ENCODE measurements around the gene DERA.
"Not testable (repeated sequence)": the region's sequence is repeated elsewhere in the genome, so short reads cannot be mapped to it uniquely, and the experiment has no call there.

The DERA gene

DNA sequence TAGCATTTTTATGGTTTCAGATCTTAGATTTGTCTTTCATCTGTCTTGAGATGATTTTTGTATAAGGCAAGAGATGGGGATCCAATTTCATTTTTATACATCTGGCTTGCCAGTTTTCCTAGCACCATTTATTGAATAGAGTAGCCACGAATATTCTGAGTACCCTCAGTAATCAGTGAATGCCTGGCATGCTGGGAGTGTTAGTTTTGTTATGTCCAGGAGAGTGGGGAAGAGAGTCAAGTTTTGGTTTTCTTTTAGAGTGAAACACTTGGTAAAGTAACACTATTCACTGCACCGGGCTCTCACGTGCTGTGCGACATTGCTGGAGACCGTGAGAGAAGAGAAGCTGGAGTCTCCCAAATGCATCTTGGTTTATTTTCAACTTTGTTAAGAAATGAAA lies 31.3 kb downstream of the DERA start:
- Histone ChIP-seq H3K9me3 (no peaks in the 10 kb centered on the region), H3K4me3 (ENCODE audit: low read depth, low read length) (no peak overlapping the region), H3K36me3 (no peaks in the 10 kb centered on the region), H3K4me1 (no peaks in the 10 kb centered on the region), H3K27me3 (no peaks in the 10 kb centered on the region)
- DNase-seq = no peak
- TF ChIP-seq, protein P1, sequence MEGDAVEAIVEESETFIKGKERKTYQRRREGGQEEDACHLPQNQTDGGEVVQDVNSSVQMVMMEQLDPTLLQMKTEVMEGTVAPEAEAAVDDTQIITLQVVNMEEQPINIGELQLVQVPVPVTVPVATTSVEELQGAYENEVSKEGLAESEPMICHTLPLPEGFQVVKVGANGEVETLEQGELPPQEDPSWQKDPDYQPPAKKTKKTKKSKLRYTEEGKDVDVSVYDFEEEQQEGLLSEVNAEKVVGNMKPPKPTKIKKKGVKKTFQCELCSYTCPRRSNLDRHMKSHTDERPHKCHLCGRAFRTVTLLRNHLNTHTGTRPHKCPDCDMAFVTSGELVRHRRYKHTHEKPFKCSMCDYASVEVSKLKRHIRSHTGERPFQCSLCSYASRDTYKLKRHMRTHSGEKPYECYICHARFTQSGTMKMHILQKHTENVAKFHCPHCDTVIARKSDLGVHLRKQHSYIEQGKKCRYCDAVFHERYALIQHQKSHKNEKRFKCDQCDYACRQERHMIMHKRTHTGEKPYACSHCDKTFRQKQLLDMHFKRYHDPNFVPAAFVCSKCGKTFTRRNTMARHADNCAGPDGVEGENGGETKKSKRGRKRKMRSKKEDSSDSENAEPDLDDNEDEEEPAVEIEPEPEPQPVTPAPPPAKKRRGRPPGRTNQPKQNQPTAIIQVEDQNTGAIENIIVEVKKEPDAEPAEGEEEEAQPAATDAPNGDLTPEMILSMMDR (IDR thresholded peaks at IDR 0.05; ENCODE audit: low read depth, low read length) = no peak

DNA sequence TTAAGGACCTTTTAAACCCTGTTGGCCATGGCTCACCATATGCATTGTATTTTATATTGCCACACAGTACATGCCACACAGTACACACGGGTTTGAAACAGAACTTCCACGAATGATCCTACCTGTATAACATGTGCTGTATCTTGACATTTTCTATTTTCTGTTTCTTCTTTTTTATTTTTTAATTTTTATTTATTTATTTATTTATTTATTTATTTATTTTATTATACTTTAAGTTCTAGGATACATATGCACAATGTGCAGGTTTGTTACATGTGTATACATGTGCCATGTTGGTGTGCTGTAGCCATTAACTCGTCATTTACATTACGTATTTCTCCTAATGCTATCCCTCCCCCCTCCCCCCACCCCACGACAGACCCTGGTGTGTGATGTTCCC lies 32.4 kb downstream of the DERA start:
- not testable (repeated sequence) for H3K4me1 ChIP-seq; H3K9me3 ChIP-seq; H3K36me3 ChIP-seq; H3K27me3 ChIP-seq; H3K4me3 ChIP-seq (ENCODE audit: low read depth, low read length); DNase-seq

DNA sequence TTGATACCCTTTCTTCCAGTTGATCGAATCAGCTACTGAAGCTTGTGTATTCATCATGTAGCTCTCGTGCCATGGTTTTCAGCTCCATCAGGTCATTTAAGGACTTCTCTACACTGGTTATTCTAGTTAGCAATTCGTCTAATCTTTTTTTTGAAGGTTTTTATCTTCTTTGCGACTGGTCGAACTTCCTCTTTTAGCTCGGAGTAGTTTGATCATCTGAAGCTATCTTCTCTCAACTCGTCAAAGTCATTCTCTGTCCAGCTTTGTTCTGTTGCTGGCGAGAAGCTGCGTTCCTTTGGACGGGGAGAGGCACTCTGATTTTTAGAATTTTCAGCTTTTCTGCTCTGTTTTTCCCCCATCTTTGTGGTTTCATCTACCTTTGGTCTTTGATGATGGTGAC lies 37.3 kb downstream of the DERA start:
- not testable (repeated sequence) for H3K9me3 ChIP-seq; H3K4me1 ChIP-seq; H3K4me3 ChIP-seq (ENCODE audit: low read depth, low read length); H3K36me3 ChIP-seq; DNase-seq; H3K27me3 ChIP-seq

DNA sequence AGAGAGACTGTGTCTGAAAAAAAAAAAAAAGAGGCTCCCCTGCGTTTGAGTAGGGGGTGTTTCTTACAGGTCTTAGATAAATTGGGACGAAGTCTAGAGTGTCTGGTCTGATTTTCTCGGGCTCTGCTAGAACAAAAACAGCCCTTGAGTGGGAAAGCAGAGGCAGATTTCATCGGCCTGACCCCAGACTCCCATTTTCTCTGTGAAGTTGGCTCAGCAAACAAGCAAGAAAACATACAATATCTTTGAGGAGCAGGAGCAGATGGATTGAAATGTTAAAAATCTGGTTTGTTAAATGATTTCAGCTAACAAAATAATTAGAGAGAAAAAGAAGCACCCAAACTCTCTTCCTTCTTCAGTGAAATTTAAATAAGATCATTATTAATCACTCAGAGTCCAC lies 44.1 kb downstream of the DERA start:
- Histone ChIP-seq H3K36me3 (no peaks in the 10 kb centered on the region), H3K4me3 (ENCODE audit: low read depth, low read length) (no peak overlapping the region), H3K9me3 (no peaks in the 10 kb centered on the region), H3K4me1 (no peaks in the 10 kb centered on the region), H3K27me3 (no peaks in the 10 kb centered on the region)
- DNase-seq = no peak
- TF ChIP-seq, protein P1 (IDR thresholded peaks at IDR 0.05; ENCODE audit: low read depth, low read length) = no peak

DNA sequence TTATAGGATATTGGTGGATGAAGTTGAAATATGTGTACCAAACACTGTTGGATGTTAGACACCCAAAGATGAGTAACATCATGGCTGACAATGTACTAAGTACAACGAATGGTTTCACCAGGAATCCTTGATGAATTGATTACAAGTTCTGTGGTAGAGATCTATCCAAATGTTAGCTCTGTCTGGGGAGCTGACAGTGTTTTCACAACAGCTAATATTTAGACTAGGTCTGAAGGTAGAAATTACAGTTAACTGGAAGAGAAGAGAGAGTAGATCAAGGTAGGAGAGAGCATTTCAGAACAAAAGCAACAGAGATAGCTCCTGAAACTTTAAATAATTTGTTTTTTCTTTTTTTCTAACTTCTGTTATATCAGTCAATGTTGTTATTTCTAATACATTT lies 44.9 kb downstream of the DERA start:
- Histone ChIP-seq H3K4me1 (no peaks in the 10 kb centered on the region), H3K9me3 (no peaks in the 10 kb centered on the region), H3K27me3 (no peaks in the 10 kb centered on the region), H3K36me3 (no peaks in the 10 kb centered on the region), H3K4me3 (ENCODE audit: low read depth, low read length) (no peak overlapping the region)
- no peak for DNase-seq
- TF ChIP-seq, protein P1 (IDR thresholded peaks at IDR 0.05; ENCODE audit: low read depth, low read length) = no peak

DNA sequence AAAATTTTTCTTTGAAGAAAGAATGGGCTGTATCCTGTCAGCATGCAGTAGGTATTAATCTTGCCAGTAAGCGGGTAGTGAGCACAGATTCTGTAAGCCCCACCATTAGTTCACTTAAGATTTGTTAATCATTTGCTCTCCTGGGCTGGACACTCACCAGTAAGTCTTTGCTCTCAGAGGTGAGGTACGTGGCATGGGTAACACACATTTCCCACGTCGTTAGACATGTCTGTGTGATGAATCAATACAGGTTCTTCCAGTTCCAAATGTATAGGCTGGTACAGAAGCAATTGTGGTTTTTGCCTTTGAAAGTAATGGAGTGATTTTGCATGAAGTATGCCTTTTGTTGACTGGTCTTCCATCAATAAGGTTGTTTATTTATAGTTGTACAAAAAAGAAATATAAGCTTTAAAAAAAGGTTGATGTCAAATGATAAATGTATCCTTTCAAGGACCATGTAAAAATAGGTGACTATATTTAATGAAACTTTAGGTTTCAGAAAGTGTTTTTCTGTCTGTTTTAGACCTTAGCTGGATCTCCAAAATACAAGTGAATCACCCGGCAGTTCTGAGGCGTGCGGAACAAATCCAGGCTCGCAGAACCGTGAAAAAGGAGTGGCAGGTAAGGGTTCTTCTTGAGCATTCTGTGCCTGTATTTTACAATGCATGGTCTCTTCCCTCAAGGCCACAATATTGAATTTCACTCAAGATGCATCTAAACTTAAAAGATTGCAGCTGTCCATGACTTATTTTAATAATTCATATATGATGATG lies 45.5 kb downstream of the DERA start:
- H3K36me3 ChIP-seq = no peaks in the 10 kb centered on the region
- DNase-seq = no peak

DNA sequence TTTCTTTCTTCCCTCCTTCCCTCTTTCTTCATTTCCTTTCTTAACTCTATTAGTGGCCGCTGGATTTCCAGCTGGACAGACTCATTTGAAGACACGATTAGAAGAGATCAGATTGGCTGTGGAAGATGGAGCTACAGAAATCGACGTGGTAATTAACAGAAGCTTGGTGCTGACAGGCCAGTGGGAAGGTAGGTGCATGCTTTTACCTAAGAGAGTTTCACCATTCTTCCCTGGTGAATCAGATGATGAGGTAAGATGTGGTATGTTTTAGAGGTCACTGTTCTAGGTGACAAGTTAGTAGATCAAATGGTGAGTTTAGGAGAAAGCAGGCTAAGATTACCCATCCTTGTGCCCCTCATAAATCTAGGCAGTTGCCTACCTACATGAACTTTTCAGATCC lies 51.6 kb downstream of the DERA start:
- H3K27me3 ChIP-seq = no peaks in the 10 kb centered on the region
- no peaks in the 10 kb centered on the region; the same call in 1 of the 2 replicates for H3K4me1 ChIP-seq
- peaks cover 6% of the 10 kb centered on the region for H3K36me3 ChIP-seq
- TF ChIP-seq, protein P1 (IDR thresholded peaks at IDR 0.05; ENCODE audit: low read depth, low read length) = no peak
- no peak overlapping the region for H3K4me3 ChIP-seq (ENCODE audit: low read depth, low read length)
- no peaks in the 10 kb centered on the region for H3K9me3 ChIP-seq
- no peak for DNase-seq

More for the DNA sequence above, 45.5 kb downstream of the DERA start:
- Histone ChIP-seq H3K4me1 (no peaks in the 10 kb centered on the region), H3K27me3 (no peaks in the 10 kb centered on the region), H3K4me3 (ENCODE audit: low read depth, low read length) (no peak overlapping the region), H3K9me3 (no peaks in the 10 kb centered on the region)
- TF ChIP-seq, protein P1 (IDR thresholded peaks at IDR 0.05; ENCODE audit: low read depth, low read length) = no peak

Measured in BE2C (cell line).